HuH-7.5 (cell line): ENCODE measurements around the gene POMT2.

ENCODE experiments used
- DNase-seq: peaks from one replicate; pipeline ENCODE4 v3.0.0; 2011; ENCODE audit warnings: low spot score

POMT2 gene

DNA sequence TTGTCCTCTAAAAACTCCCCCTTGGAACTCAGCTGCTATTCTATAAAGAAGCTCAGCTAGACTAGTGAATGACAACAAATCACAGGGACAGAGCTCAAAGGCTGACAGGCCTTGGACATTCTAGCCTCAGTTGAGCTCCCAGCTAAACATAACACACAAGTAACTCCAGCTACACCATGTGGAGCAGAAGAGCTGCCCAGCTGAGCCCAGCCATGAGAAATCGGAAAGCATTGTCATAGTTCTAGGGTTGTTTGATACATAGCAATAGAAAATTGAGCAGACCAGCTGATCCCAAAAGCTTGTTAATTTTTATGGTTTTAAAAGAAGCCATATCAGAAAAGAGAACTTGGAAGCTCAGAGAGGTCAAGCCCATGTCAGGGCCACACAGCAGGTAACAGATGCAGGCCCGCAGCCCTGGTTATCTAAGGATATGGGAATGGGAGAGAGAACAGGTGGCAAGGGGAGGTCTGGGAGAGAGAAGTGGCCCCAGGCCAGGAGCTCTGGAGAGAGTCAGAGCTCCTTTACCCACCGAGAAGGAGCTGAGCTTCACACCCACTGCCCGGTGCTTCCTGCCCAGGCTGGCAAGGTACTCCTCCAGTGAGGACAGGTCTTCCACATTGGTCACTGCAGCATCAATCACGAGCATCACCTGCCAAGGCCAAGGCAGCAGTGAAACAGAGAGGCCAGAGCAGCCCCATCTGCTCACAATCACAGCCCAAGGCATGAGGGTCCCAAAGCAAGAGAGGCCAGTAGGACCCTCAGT is 52.6 kb downstream of the POMT2 start:
- no peak for DNase-seq

DNA sequence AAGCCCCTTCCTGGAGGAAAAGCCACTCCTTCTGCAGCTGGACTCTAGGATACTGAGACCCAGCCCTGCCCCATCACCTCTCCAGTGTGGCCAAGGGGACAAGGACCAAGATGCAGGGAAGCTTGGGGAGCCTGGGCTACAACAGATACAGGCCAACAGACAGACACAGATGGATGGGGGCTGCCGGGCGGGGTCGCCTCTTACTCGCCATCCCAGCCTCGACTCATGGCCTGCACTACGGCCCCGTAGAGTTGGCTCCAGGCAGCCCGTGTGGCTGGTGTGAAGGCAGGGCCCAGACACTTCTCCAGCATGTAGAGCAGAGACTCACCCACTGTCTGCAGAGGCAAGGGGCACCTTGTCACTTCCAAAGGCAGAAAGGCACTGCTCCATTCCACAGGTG is 54.3 kb downstream of the POMT2 start:
- no peak for DNase-seq

DNA sequence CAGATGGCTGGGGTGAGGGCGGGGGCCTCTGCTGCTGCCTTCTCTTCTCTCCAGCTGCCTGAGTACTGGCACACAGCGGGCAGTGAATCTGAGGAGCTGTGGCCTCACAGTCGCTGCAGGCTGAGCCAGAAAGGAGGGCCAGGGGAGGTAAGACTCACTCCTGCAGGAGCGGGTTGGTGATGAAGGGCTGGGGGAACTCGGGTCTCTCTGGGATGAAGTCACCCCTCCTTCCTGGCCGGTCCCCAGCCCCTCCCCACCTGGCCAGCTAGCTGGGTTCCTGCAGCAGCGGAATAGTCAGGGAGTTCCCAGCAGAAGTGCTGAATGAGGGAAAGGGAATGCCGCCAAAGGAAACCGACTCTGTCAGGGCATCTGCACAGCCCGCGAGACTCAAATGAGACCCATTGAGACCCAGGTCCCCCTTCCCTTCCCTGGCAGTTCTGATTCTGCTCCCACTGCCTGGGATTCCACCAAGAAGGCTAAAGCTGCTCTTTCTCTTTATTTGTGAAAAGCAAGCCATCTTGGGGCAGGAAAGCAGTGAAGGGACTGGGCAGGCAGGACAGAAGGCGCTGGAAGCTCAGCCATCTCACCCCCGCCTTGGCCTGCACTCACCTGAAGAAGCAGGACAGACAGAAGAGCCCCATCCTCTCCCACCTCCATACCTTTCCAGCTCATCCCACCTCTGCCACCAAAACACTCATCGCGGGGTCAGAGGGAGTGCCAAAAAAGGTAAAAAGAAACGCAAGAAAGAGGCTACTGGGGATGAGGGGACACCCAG is 54.9 kb downstream of the POMT2 start:
- DNase-seq: no peak

DNA sequence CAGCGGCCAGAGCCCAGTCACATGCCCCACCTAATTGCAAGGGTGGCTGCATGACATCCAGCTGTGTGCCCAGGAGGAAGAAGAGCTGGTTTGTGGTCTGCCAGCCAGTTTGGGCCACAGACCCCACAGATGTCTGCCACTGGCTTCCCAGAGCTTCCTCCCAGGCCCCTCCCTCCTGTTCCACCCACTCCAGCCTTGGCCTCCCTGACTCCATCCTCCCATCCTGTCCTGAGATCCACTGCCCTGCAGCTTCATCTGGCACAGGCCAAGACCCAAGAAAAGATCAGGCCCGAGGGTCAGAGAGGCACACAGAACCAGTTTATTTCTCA is 55.5 kb downstream of the POMT2 start:
- DNase-seq: no peak

DNA sequence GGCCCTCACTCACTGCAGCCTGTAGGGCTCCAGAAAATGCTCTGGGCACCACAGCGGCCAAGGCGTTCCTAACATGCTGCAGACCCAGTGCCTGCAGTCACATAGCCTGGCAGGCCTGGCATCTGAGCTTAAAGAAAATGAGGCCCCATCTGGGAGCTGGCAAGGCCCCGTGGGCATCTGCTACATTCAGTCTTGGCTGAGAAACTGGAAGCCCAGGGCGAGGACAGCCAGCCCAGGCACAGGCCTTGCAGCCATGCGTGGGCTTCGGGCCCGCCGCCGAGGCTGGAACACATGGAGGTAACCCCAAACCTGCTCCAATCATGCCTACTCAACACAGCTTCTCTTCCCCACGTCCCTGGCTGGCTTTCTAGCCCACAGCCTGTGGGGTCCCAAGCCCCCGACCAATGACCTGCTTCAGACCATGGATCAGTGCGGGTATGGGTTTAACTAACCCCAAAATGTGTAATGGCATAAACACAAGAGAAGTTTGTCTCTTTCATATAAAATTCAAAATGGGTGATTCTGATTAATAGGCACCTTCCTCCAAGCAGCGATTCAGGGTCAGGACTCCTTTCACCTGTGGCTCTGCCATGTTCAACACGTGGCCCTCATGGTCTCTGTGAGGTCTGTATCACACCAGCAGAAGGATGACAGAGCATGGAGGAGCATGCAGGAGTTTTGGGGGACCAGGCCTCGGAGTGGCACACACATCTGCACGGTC is 56.1 kb downstream of the POMT2 start:
- no peak for DNase-seq

DNA sequence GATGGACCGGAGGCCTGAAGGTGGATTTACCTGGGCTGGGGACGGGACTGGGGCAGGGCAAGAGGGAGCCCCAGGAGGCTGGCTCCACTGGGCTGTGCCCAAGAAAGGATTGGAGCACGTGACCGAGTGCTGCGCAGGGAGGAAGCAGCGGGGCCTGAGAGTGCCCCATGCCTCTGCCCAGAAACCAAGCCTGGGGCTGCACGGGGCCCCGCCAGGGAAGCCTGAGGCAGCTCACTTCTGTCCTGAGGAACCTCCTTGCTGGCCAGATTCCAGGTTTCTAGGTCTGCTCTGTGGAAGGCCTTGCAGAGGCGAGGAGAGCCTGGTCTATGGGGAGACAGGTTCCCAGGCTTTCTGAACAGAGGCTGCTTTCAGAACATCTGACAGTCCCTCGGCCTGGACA is 60.1 kb downstream of the POMT2 start:
- no peak for DNase-seq

DNA sequence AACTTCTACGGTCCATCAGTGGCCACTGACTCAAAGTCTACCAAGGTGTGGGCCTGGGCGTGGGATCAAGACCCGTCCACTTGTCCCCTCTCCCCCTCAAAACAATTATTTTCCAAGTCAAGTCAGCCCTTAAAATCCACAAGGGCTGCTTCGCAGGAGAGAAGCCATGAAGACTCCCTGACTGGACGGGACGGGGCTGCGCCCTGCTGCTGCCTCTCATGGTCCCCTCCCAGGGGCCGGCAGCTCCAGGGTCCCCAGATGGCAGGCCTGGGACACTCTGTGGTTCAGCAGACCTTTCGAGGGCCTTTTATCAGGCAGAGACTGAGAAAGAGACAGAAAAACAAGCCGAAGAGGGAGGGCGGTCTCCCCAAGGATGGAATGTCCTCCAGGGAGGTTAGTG is 60.5 kb downstream of the POMT2 start:
- DNase-seq: no peak

DNA sequence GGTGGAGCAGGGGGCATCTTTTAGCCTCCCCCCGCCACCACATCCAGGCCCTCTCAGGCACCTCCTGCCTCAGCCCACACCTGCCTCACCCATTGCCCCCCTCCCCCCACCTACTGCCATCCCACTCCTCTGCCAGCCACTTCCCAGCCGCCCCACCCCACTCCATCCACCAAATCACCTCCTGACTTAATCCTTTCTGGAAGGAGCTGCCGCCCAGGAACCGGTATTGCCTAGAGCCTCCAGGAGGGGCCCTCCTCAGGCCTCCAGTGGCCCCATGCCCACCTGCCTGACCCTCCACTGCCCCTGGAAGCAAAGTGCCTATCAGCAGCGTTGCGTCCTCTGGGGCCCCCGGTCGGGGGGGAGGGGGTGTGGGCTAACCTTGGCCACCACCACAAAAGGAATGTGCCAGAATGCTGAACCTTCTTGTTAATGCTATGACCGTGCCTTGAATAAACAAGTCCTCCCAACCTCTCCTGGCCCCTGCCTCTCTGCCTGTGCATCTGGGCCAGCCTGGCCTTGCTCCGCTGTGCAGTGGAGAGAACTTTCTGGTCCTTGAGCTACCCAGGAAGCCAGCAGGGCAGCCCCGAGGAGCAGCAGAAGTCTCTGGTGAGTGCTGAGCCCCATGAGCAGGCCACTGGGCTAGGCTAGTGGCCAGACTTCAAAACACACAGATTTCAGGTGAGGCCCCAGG is 61.5 kb downstream of the POMT2 start:
- DNase-seq: no peak

DNA sequence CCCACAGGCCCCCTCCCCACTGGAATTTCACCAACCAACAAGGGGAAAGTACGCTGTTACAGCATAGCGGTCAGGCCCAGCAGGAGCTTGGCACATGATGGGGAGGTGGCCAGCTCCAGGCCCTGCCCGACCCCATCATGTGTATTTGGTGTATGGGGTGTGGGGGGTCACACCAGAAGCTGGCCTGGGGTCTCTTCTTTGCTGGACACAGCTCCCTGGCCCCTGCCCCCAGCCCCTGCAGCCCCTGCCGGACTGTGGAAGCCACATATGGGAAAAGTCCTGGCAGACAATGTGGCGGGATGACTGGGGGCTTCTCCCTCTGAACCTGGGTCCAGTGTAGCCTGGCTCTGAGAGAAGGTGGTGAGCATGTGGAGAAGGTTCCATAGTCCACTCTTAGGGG is 62.1 kb downstream of the POMT2 start:
- DNase-seq: no peak

DNA sequence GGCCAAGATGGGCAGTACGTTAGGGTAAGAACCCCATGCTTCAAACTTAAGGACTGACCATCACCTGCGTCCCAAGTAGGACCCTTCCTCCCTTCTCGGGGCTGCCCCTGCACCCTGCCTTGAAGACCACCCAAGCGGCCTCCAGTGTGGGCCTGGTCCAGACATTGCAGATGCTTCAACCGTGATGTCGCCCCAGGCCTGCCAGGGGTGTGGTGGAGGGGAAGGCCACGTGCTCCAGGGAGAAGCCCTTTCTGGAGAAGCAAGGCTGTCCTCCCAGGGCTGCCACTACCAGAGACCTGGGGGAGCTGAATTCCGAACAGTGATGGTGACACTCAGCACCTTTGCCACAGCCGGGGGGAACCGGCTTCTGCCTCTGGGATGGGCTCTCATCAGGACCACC is 63.0 kb downstream of the POMT2 start:
- DNase-seq: no peak

DNA sequence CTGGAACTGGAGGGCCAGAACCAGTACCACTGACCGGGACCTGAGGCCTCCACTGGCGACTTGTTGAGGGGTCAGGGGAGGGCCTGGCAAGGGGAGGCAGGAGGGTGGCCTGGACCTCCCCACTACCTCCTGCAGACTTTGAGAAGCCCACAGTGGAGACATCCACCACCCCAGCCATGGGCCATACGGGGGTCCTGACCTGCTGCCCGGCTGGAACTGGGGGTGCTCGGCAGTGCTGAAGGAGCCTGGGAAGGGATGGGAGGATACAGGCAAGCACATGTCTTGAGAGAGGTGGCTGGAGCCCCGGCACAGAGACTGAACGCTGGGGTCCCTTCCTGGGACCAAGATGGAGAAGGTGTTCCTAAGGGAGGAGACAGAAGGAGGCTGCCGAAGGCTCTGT is 64.0 kb downstream of the POMT2 start:
- no peak for DNase-seq

DNA sequence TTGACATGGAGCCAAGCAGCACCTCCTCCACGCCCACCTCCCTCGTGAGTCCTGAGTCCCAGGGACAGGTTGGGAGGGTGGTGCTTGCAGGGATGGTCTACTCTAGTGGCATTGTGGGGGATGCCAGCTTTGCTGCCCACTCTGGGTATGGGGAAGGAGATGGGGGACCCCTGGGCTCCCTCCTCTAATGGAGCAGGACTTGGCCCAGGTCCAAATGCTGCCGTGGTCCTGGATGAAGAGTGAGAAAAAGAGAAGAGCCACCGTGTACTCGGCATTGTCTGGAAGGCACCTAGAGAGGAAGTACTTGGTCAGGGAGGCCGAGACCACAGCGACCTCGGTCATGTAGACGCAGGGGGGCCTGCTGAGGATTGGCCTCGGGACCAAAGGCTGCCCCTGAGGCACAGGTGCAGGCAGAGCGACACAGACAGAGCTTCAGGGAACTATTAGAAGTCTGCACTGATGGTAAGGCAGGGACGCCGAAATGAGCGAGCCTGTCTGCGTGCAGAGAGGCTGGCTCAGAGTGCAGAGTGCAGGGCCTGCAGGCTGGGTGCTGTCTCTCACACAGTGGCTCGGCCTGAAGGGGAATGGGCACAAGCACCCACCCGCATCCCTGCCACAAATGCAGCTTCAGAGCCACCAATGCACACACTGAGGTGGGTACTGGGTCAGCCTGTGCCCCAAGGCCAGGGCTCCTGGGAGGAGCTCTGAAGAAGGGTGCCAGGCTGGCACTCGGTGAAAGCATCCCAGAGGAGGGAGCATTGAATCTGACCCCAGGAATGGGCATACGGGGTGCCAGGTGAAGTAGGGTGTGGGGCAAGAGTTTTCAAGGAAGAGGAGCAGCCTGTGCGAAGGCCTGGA is 67.1 kb downstream of the POMT2 start:
- DNase-seq: no peak

DNA sequence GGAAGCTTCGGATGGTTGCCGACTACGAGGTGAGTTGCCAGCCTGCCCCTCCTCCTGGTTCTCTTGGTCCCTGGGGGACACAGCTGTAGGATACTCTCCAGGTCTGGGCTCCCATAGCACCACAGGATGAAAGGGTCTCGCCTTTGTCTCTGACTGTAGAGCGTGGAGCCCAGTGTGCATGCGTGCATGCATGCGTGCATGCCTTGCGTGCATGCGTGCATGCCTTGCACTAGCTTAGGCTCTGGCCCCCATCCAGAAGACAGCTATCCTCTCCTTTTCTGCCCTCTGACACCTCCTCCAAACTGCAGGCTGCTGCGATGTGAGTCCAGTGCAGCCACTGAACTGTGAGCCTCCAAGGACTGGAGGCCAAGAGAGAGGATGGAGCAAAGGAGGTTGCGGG is 68.8 kb downstream of the POMT2 start:
- DNase-seq: no peak

DNA sequence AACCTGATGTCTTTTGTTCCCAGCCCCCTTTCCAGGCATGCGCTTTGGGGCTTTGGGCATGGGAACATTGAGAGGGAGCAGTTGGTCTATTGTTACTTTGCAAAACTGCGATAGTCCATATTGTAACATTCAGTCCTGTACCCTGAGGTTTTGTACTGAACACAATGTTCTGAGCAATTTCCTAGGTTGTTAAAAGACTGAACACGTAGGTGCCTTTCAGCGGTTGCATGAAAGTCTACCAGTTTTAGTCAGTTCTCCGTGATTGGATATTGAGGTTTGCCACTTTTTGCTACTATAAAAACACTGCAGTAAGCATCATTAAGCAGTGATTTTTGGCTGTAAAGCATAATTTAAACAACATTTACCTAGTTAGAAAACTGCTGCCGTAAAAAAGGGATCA is 69.8 kb downstream of the POMT2 start:
- no peak for DNase-seq

DNA sequence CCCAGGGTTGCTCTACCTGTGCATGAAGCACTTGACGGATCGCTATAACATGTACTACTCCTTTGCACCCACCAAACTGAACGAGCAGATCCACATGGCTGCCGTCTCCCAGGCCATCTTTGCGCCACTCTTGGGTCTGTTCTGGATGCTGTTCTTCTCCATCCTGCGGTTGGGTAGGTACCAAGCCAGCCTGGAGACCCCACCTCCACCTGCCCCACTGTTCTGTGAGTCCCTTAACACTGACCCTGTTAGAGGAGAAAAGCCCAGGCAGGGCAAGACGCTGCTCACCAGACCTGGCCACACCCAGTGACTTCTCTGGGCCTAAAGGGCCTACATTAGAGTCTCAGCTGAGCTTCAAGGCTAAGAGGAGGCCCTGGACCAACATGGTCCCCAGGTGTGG is 71.4 kb downstream of the POMT2 start:
- DNase-seq: no peak

DNA sequence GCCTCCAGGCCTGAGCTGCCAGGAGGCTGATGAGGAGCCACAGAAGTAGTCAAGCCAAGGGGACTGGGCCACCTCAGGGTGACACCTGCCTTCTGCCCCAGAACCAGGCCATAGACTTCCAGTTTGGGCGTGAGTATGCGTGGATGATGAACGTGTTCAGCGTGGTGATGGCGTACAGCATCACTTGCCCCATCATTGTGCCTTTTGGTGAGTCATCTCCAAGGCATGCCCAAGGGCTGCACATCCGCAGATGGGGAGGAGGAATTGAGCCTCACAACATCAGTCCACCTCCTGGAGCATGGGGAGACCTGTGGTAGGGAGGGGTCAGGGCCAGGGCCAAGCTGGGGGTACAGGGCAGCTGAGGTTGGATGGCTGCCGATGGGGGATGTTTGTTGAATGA is 72.0 kb downstream of the POMT2 start:
- DNase-seq: no peak

DNA sequence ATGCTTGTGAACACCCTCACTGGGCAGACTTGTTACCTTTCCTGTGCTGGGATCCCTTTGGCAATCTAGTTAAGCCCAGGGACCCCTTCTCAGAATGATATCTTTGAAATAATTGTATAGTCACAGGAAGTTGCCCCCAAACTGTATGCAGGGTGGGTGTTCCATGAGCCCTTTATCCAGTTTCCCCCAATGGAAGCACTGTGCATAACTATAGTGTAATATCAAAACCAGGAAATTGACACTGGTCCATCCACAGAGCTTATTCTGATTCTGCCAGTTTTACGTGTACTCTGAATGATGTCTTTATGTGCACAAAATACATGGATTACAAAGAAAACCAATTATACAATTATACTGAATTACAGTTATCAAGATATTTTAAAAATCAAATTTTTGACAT is 73.9 kb downstream of the POMT2 start:
- DNase-seq: no peak

DNA sequence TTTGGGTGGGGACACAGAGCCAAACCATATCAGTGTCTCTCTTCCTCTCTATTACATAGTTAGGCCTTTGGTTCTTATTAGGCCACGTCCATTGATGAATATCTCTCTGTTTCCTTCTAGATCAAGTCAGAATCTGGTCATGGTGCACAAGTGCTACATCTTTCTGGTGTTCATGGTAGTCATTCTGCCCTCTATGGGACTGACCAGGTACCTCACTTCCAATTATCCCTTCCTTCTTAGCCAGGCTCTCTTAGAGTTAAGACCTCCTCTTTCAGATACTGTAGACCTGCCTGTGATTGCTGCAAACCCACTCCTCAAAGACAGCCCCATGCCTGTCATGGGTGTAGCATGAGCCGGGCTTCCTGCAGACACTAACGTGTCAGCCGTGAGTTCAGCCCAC is 74.9 kb downstream of the POMT2 start:
- DNase-seq: no peak

DNA sequence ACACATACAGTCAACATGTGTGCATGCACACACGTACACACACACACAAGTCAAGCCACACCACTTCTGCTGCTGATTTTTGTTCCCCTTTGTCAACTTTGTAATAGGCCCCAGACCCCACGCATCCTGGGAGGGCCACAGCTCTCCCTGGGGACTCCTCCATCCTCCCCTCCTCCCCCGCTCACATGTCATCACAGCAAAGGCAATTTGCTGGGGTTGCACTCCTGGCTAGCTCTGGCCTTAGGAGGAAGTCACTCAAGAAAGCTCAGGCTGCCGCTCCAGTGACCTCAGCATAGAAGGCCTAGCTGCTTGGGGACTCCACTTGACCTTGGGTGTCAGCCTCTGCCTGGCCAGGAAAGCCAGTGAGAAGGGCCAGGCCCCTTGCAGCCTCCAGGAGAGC is 76.8 kb downstream of the POMT2 start:
- DNase-seq: no peak

DNA sequence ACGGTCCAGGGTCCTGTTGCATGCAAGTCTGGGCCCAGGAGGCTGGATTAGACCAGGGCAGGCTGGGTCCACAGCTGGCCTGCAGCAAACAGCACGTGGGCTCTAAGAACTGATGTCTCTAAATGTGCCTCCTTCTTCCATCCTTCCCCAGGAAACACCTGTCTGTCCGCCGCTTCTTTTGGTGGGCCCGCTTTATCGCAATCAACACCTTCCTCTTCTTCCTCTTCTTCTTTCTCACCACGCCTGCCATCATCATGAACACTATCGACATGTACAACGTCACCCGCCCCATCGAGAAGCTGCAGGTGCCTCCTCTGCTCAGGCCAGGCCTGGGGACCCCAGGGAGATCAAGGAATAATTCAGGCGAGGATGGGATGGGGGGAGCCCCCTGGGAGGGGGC is 77.9 kb downstream of the POMT2 start:
- no peak for DNase-seq

DNA sequence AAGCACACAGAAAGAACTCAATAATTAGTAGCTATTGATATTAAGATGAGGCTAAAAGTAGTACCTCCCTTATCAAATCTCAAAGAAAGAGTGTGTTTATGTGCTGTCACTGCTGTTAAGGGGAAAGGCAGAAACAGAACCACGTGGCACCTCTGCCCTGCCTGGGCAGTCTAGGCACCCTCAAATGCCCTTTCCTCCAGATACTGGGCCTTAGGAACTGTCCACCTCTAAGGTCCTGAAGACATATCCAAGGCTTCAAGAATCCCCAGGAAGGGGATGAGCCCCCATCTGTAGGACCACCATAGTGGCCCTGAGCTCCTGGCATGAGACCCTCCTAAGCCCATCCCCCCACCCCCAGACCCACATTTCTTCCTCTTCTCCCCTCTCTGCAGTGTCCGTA is 78.7 kb downstream of the POMT2 start:
- no peak for DNase-seq
